Suprapubic skin (tissue), 4 donors: ENCODE data around the gene C10orf105. TPM values are rescaled to one million over a fixed set of nuclear protein-coding genes. Genes with fewer than 3 reads are reported as not detected.

Experiments
- DNase-seq, 2 donors: peaks; one replicate each; pipeline ENCODE4 v3.0.0-alpha.2; 2019; ENCODE audit warnings: low spot score in 2 of 2
- H3K27ac ChIP-seq: fragments of 200-600 bp; sonication (generic); one replicate; pipeline ENCODE4 v1.5.1; 2019
- H3K27me3 ChIP-seq: fragments of 200-600 bp; sonication (generic); one replicate; pipeline ENCODE4 v1.5.1; 2019
- H3K36me3 ChIP-seq: fragments of 200-600 bp; sonication (generic); one replicate; pipeline ENCODE4 v1.5.1; 2019
- H3K4me1 ChIP-seq: fragments of 200-600 bp; sonication (generic); one replicate; pipeline ENCODE4 v1.5.1; 2019
- H3K4me3 ChIP-seq: fragments of 200-600 bp; sonication (generic); one replicate; pipeline ENCODE4 v1.5.1; 2019; ENCODE audit warnings: mild to moderate bottlenecking
- H3K9me3 ChIP-seq: fragments of 200-600 bp; sonication (generic); one replicate; pipeline ENCODE4 v1.5.1; 2019
- CTCF ChIP-seq, 2 donors: fragments of 200-600 bp in 1 of 2; fragments of 450-650 bp in 1 of 2; sonication (generic) in 1 of 2; IDR thresholded peaks; one replicate each; pipeline ENCODE4 v1.5.1; 2016 to 2019; ENCODE audit warnings: antibody characterized with exemption in 2 of 2, mild to moderate bottlenecking in 1 of 2, moderate library complexity in 1 of 2
- EP300 ChIP-seq: sonication (generic); formaldehyde crosslinking; IDR thresholded peaks from one replicate; pipeline ENCODE4 v1.6.1; 2017; ENCODE audit warnings: antibody characterized with exemption
- POLR2A ChIP-seq, 2 donors: fragments of 450-650 bp; IDR thresholded peaks; one replicate each; pipeline ENCODE4 v1.6.1; 2017; ENCODE audit warnings: antibody characterized with exemption in 2 of 2, mild to moderate bottlenecking in 2 of 2, moderate library complexity in 2 of 2
- POLR2AphosphoS5 ChIP-seq, 3 donors: sonication (generic); formaldehyde crosslinking; IDR thresholded peaks; one replicate each; pipeline ENCODE4 v1.6.1; 2017; ENCODE audit warnings: antibody characterized with exemption in 3 of 3
- WGBS: methylation state at CpG from one replicate; pipeline ENCODE4 v1.1.5; 2018; 5-methylcytosine and 5-hydroxymethylcytosine counted together
- total RNA-seq, 4 donors: library from RNA; depleted of rRNA; stranded (reverse); fragments of >200 nt; gene quantifications; one replicate each; pipeline ENCODE4 v1.1.0, GENCODE V29; 2016

Gene C10orf105
- total RNA-seq, 4 donors from 2014 or later, result 0.17 to 0.48 TPM; not detected in 2

DNA sequence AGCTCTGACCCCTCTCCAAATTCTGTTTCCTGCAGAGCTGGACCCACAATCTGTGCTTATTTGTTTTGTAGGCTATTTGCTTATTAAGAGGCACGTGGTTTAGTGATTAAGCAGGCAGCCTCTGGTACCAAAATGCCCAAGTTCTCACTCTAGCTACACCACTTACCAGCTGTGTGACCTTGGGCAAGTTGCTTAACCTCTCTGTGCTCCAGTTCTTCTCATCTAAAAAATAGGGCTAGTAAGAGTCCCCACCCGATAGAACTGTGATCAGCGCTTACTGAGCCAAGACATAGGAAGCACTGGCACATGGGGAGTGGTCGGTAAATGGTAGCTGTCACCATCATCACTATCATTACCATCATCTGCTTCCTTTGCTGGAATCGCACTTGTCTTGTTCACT is 20.8 kb downstream of the C10orf105 start:
- Histone ChIP-seq H3K27me3 (no peaks in the 10 kb centered on the region), H3K9me3 (no peaks in the 10 kb centered on the region), H3K4me1 (peaks cover 22% of the 10 kb centered on the region), H3K27ac (no peak overlapping the region), H3K36me3 (no peaks in the 10 kb centered on the region), H3K4me3 (no peak overlapping the region)
- no peak for DNase-seq
- no peak for TF ChIP-seq CTCF (IDR thresholded peaks at IDR 0.05)
- no peak for TF ChIP-seq POLR2AphosphoS5 (IDR thresholded peaks at IDR 0.05)
- TF ChIP-seq EP300, result no peak
- TF ChIP-seq POLR2A (IDR thresholded peaks at IDR 0.05), result no peak
- 92% methylated on average over 5 of the region's 5 CpGs for WGBS

DNA sequence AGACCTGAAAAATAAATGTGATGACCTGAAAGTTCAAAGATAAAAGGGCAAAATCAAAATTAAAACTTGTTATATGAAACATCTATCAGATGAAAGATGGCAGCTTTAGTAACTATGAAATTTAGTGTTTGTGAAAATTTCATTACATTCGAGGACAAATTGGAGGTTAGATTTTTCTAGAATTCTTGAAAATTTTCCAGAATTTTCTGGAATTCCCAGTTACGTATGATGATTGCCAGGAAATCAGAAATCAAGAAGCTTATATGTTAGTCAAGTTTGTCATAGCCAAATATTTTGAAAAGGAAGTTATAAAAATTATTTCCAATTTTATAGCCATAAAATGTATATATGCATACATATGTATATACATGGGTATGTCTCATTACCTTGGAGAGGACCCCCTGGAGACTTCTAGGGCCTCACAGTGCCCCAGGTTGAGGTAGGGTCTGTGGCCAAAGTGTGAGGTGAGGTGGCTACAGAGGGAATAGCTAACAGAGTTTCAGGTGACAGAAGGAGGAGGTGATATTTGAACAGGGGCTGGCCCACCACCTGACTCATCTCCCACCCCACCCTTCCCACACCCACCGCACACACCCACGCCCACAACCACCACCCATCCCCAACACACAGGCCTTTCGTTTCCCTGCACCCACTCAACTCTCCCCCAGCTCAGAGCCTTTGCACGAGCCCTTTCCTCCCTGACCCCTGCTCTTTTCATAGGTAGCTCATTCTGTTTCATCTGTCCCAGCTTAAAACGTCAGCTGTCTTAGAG is 21.5 kb downstream of the C10orf105 start:
- H3K27me3 ChIP-seq, result no peaks in the 10 kb centered on the region
- peaks cover 25% of the 10 kb centered on the region for H3K4me1 ChIP-seq
- no peak for DNase-seq
- no peaks in the 10 kb centered on the region for H3K9me3 ChIP-seq
- H3K27ac ChIP-seq, result no peak overlapping the region
- whole genome bisulfite sequencing, result 69% methylated on average over 7 of the region's 7 CpGs
- no peak overlapping the region for H3K4me3 ChIP-seq
- no peaks in the 10 kb centered on the region for H3K36me3 ChIP-seq
- TF ChIP-seq POLR2A (IDR thresholded peaks at IDR 0.05), result no peak
- TF ChIP-seq EP300, result no peak
- no peak for TF ChIP-seq POLR2AphosphoS5 (IDR thresholded peaks at IDR 0.05)
- TF ChIP-seq CTCF (IDR thresholded peaks at IDR 0.05), result no peak

DNA sequence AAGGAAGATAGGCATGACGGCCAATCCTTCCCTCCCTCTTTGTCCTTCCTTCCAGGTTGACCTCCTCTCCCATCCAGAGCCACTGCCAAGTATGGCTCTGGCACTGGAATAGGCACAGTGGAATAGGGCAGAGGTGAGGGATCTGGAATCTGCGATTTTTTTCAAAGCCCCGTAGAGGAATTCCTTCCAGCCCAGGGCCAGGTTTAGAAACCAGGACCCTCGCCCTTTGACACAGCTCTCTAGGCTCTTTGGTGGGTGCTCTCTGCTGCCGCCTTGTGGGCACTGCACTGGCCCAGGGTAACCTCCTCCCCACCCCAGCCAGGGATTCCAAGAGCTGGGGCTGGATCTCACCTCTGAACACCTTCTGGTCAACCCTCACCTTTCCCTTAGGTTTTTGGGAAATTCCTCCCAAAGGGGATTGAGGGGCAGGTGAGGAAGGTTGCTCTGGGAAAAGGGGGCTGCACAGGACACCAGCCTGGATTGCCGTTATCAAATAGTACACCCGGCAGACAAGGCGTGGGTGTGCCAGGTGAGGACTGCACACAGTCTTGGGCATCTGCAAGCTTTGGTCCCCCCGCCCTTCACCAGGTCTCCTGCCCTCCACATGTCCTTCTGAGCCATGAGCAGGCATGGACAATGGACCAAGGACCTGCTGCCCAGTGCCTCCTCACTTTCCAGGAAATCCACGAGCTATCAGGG is 22.8 kb downstream of the C10orf105 start:
- Histone ChIP-seq H3K27ac (no peak overlapping the region), H3K27me3 (no peaks in the 10 kb centered on the region), H3K4me1 (peaks cover 25% of the 10 kb centered on the region), H3K9me3 (no peaks in the 10 kb centered on the region), H3K36me3 (no peaks in the 10 kb centered on the region), H3K4me3 (no peak overlapping the region)
- WGBS, result 50% methylated on average over 6 of the region's 10 CpGs
- TF ChIP-seq CTCF (IDR thresholded peaks at IDR 0.05) (peak; percentile 28 to 79), POLR2A (IDR thresholded peaks at IDR 0.05) (no peak), EP300 (no peak)
- no peak for DNase-seq

DNA sequence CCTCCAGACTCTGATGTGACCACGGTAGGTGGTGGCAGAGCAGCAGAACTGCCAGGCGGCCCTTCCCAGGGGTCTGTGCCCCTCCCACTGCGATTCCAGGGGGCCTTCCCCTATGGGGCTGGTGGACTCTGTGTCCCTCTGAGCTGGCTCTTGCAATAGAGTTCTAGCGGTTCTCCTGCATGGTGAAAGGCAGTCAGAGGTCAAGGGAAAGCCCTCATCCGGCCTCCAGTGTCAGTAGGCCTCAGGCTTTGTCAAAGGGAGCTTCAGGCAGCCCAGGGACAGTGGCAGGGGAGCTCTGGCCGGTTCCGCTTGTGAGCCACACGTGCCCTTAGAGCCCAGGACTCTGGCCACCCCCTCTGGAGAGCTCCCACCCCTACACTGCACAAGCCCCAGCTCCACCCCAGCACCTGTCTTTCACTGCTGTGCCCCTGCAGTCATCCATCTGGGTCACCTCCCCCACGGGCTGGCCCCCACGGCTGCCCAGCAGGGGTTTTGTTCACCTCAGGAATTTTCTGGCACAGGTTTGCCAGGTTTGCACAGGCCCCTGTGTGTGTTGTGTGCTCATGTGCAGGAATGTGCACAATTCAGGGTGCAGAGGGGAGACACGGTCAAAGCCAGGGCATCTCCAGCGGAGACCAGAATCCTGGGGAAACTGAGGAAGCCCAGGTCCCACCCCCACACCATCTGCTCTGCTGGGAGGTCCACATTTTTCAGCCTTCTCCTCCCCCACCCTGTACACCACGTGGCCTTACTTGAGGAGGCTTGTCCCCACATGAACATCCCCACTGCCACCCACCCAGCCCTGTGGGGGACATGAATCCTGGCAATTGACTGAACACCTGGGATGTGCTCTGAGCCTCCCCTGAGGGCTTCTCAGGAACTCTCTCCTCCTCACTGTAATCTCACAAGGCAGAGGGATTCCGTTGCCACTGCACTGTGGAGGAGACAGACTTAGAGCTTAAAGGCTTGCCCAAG is 23.8 kb downstream of the C10orf105 start:
- H3K4me3 ChIP-seq, result no peak overlapping the region
- no peaks in the 10 kb centered on the region for H3K36me3 ChIP-seq
- DNase-seq, result no peak
- no peaks in the 10 kb centered on the region for H3K9me3 ChIP-seq
- peaks cover 25% of the 10 kb centered on the region for H3K4me1 ChIP-seq
- 66% methylated on average over 3 of the region's 14 CpGs for WGBS
- TF ChIP-seq POLR2AphosphoS5 (IDR thresholded peaks at IDR 0.05) (no peak), EP300 (no peak), CTCF (IDR thresholded peaks at IDR 0.05) (no peak), POLR2A (IDR thresholded peaks at IDR 0.05) (no peak)
- no peak overlapping the region for H3K27ac ChIP-seq
- no peaks in the 10 kb centered on the region for H3K27me3 ChIP-seq
